Gastrocnemius medialis (tissue), 4 donors: ENCODE results near the gene UBE2L6. TPM values are rescaled to one million over a fixed set of nuclear protein-coding genes. Genes with fewer than 3 reads are reported as not detected.

ENCODE experiments used
- ATAC-seq, 2 donors: fragments of 150-250 bp; one replicate each; pipeline ENCODE4 v1.9.1; 2016
- DNase-seq, 2 donors: peaks; one replicate each; pipeline ENCODE4 v3.0.0-alpha.2; 2019
- H3K27ac ChIP-seq, 4 donors: fragments of 200-600 bp; sonication (generic); 1 replicate in 1 of 4; 2 replicates in 3 of 4; pipeline ENCODE4 v1.5.1; 2016 to 2018; ENCODE audit warnings: mild to moderate bottlenecking in 2 of 4, moderate library complexity in 1 of 4
- H3K27me3 ChIP-seq, 3 donors: fragments of 200-600 bp; sonication (generic) in 2 of 3; 1 replicate in 1 of 3; 2 replicates in 2 of 3; pipeline versions ENCODE4 v1.5.1 to v1.6.0; 2016 to 2019; ENCODE audit warnings: mild to moderate bottlenecking in 1 of 3, moderate library complexity in 1 of 3
- H3K36me3 ChIP-seq, 2 donors: fragments of 200-600 bp; sonication (generic) in 1 of 2; one replicate each; pipeline ENCODE4 v1.5.1; 2017 to 2018
- H3K4me1 ChIP-seq, 2 donors: fragments of 200-600 bp; sonication (generic) in 1 of 2; one replicate each; pipeline ENCODE4 v1.5.1; 2016 to 2017; ENCODE audit warnings: mild to moderate bottlenecking in 2 of 2
- H3K4me3 ChIP-seq, 4 donors: fragments of 200-600 bp; sonication (generic) in 3 of 4; 1 replicate in 1 of 4; 2 replicates in 3 of 4; pipeline ENCODE4 v1.5.1; 2016 to 2019; ENCODE audit warnings: mild to moderate bottlenecking in 2 of 4
- H3K9me3 ChIP-seq, 3 donors: fragments of 200-600 bp; sonication (generic) in 2 of 3; 1 replicate in 1 of 3; 2 replicates in 2 of 3; pipeline ENCODE4 v1.5.1; 2016 to 2019
- CTCF ChIP-seq, 5 experiments: fragments of 450-650 bp in 3 of 5; fragments of 200-600 bp in 2 of 5; sonication (generic) in 2 of 5; IDR thresholded peaks in 4 of 5; conservative IDR thresholded peaks in 1 of 5; 1 replicate in 4 of 5; 2 replicates in 1 of 5; pipeline ENCODE4 v1.5.1; 2016 to 2019; ENCODE audit warnings: antibody characterized with exemption in 5 of 5, mild to moderate bottlenecking in 3 of 5, moderate library complexity in 3 of 5
- POLR2A ChIP-seq, 2 donors: fragments of 450-650 bp; IDR thresholded peaks; one replicate each; pipeline ENCODE4 v1.6.1; 2017; ENCODE audit warnings: antibody characterized with exemption in 2 of 2, mild to moderate bottlenecking in 2 of 2, moderate library complexity in 2 of 2
- in situ Hi-C, 4 donors: fragments of 200-750 bp; cut with MboI; loops; one replicate each; pipeline versions ENCODE4 v1.15.0 to v1.8.0; 2017; ENCODE audit warnings: low sequenced_read_pairs in 4 of 4
- intact Hi-C: fragments of 100-400 bp; cut with DNase I; formaldehyde crosslinking; loops from one replicate; pipeline ENCODE4 v1.15.1; 2023; ENCODE audit warnings: low total_unique reads
- total RNA-seq, 4 donors: library from RNA; depleted of rRNA; stranded (reverse); fragments of >200 nt; gene quantifications; one replicate each; pipeline versions ENCODE4 v1.1.0 to v1.2.3, GENCODE V29; 2016

Gene UBE2L6
- total RNA-seq, result 1 to 10 TPM; 5.5 to 9.0 (median 6.7) TPM

- Histone ChIP-seq H3K9me3 (no peaks in the 10 kb centered on the region), H3K36me3 (no peaks in the 10 kb centered on the region), H3K27ac (peak within 1 kb of the TSS; percentile 74 to 79 (median 78)), H3K27me3 (no peaks in the 10 kb centered on the region), H3K4me1 (peaks cover 13 to 32% of the 10 kb centered on the region in 2 donors), H3K4me3 (peak within 1 kb of the TSS; percentile 81 to 99 (median 88))
- intact Hi-C loops (loop anchor here (1.0 to 10.0 kb wide), 4 partner anchors 29 to 227 kb away; partner anchors contain the start of gene SERPING1), in situ Hi-C loops (loop anchor here in 3 of 4 donors (5.0 to 25.0 kb wide), 2 partner anchors 75 to 245 kb away; no protein-coding TSS in a partner anchor)
- TF ChIP-seq CTCF (IDR thresholded peaks at IDR 0.05 in 4 of 5, conservative IDR thresholded peaks at IDR 0.05 in 1 of 5) (peak in 2 of 5 experiments; percentile 72 to 78), POLR2A (IDR thresholded peaks at IDR 0.05) (no peak)
- DNase-seq, result peak in 1 of 2 donors; percentile 14
- peak; percentile 69 to 71 for ATAC-seq
These were observed at the start of gene UBE2L6 for GRCh38 chr11:57567515-57568329. Gene UBE2L6 (minus strand): TSS chr11:57567672. CDS start chr11:57567611, 61 bp downstream.

GRCh38 chr11:57616595-57616994 lies 49.1 kb upstream of the UBE2L6 start:
- ATAC-seq (no peak), DNase-seq (no peak)
- in situ Hi-C loops (no loop called here), intact Hi-C loops (no loop called here)
- TF ChIP-seq CTCF (IDR thresholded peaks at IDR 0.05 in 4 of 5, conservative IDR thresholded peaks at IDR 0.05 in 1 of 5) (no peak), POLR2A (IDR thresholded peaks at IDR 0.05) (no peak)
- Histone ChIP-seq H3K27ac (no peak overlapping the region), H3K4me3 (no peak overlapping the region), H3K27me3 (no peaks in the 10 kb centered on the region), H3K36me3 (peaks cover 0 to 11% of the 10 kb centered on the region in 2 donors), H3K4me1 (no peaks in the 10 kb centered on the region), H3K9me3 (no peaks in the 10 kb centered on the region)

GRCh38 chr11:57615308-57615707 lies 47.8 kb upstream of the UBE2L6 start:
- in situ Hi-C loops, result no loop called here
- H3K9me3 ChIP-seq, result no peaks in the 10 kb centered on the region
- H3K27me3 ChIP-seq, result no peaks in the 10 kb centered on the region
- H3K36me3 ChIP-seq, result peaks cover 0 to 12% of the 10 kb centered on the region in 2 donors
- TF ChIP-seq POLR2A (IDR thresholded peaks at IDR 0.05) (no peak), CTCF (IDR thresholded peaks at IDR 0.05 in 4 of 5, conservative IDR thresholded peaks at IDR 0.05 in 1 of 5) (no peak)
- intact Hi-C loops, result no loop called here
- ATAC-seq, result no peak
- H3K27ac ChIP-seq, result no peak overlapping the region
- H3K4me3 ChIP-seq, result no peak overlapping the region
- no peaks in the 10 kb centered on the region for H3K4me1 ChIP-seq
- DNase-seq, result no peak

- Histone ChIP-seq H3K4me3 (no peak overlapping the region), H3K9me3 (no peaks in the 10 kb centered on the region), H3K36me3 (peaks cover 0 to 12% of the 10 kb centered on the region in 2 donors), H3K27ac (no peak overlapping the region), H3K27me3 (no peaks in the 10 kb centered on the region), H3K4me1 (no peaks in the 10 kb centered on the region)
- intact Hi-C loops (no loop called here), in situ Hi-C loops (no loop called here)
- ATAC-seq (no peak), DNase-seq (no peak)
- no peak for TF ChIP-seq CTCF (IDR thresholded peaks at IDR 0.05 in 4 of 5, conservative IDR thresholded peaks at IDR 0.05 in 1 of 5)
- no peak for TF ChIP-seq POLR2A (IDR thresholded peaks at IDR 0.05)
These were observed 46.8 kb upstream of the UBE2L6 start for GRCh38 chr11:57614234-57614772.
